ENCODE results near the gene XPR1. TPM values are rescaled to one million over a fixed set of nuclear protein-coding genes. Genes with fewer than 3 reads are reported as not detected.

Gene XPR1
- total and polyA plus RNA-seq, 2 of the 8 experiments (the other 6 are each of a cell fraction or from before 2014, with no cell fraction given): 28.6 to 43.9 TPM

DNA sequence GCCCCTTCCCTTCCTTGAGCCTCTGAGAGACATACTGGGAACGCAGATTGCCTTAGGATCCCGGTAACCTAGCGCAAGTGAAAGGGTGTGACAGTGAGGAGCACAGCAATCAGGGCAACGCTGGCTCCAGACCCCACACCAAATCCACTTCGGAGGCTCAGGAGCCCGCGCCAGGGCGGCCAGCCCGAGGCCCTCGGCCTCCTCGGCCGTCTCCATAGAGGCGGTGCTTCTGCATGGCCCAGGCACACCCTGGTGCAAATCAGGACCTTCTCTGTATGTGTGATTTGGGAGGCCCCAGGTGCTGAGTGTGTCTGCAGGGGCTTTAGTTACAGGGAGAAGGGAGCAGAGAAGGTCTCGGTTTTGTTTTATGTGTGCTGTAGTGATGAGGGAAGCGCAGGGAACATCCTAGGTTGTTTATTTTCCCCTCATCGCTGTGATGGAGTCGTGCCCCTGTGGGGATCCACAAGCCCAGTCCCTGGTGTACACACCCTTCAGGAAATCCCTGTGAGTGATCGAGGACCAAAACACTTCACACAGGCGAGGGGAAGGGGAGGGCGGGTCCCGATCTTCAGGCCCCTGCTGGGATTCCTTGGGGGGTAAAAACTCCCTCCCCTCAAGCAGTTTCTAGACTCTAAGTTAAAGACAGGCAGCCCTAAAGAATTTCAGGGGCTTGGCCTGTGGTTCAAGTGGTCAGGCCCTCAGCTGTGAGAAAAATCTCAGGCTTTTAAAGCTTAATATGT is 290.2 kb downstream of the XPR1 start:
- no peak overlapping the region for H3K23ac ChIP-seq (ENCODE audit: insufficient read length)
- no peak overlapping the region for H2AFZ ChIP-seq (ENCODE audit: low read length)
- no peaks in the 10 kb centered on the region for H3K79me1 ChIP-seq (ENCODE audit: low read depth, low read length)
- peak overlapping the region; percentile 13 for H2BK120ac ChIP-seq (replicated peaks; ENCODE audit: low read depth, low read length)
- peak overlapping the region; percentile 61; the same call in 1 of the 2 replicates for H3K27ac ChIP-seq (ENCODE audit: low read depth, low read length)
- peak overlapping the region; percentile 89; the same call in 1 of the 2 replicates for H2BK5ac ChIP-seq (ENCODE audit: low read depth, low read length)
- DNase-seq (ENCODE audit: low read depth in 1 of 2, low spot score in 2 of 2): no peak
- H3K36me3 ChIP-seq (ENCODE audit: control insufficient read depth in 2 of 4, insufficient read depth in 4 of 4, low read length in 3 of 4): no peaks in the 10 kb centered on the region
- H3K56ac ChIP-seq (replicated peaks; ENCODE audit: insufficient read length, low read depth, low read length): peak overlapping the region; percentile 11
- no peaks in the 10 kb centered on the region for H3K79me2 ChIP-seq (ENCODE audit: control insufficient read depth in 1 of 2, insufficient read depth in 2 of 2, low read length in 2 of 2)
- H2BK20ac ChIP-seq (ENCODE audit: low read length): peak overlapping the region; percentile 74; the same call in 1 of the 2 replicates
- peaks cover 2% of the 10 kb centered on the region for H3K23me2 ChIP-seq (ENCODE audit: low read depth, low read length)
- no peaks in the 10 kb centered on the region for H3K9me3 ChIP-seq (ENCODE audit: insufficient read depth in 2 of 2, low read depth in 1 of 2, low read length in 1 of 2)
- H4K20me1 ChIP-seq (replicated peaks in 1 of 2; ENCODE audit: control insufficient read depth in 1 of 2, insufficient read depth in 2 of 2, low read length in 2 of 2): no peaks in the 10 kb centered on the region
- H4K5ac ChIP-seq (ENCODE audit: insufficient read length, low read depth, low read length): no peak overlapping the region
- H3K4me2 ChIP-seq (ENCODE audit: insufficient read depth in 1 of 2, low read depth in 2 of 2, low read length in 2 of 2): peak overlapping the region; percentile 16 to 75; a peak in 1 of 4 replicates
- 0 out of 2 replicates have a peak overlapping the region, but pooled peaks have one; percentile 72 for H2BK15ac ChIP-seq (ENCODE audit: low read length)
- H3K4ac ChIP-seq (replicated peaks; ENCODE audit: insufficient read length, low read depth, low read length): peak overlapping the region; percentile 1
- POLR2A ChIA-PET (ENCODE audit: partially characterized antibody): interaction anchor here (0.7 to 2.4 kb wide), 9 partner anchors 10 to 420 kb away, joined by 3 to 26 read pairs (median 4); partner anchors contain the start of genes ACBD6, KIAA1614 and STX6
- peaks cover 29 to 47% (median 39%) of the 10 kb centered on the region in 4 experiments for H3K4me1 ChIP-seq (replicated peaks in 1 of 4; ENCODE audit: control insufficient read depth in 3 of 4, insufficient read depth in 4 of 4, low read length in 3 of 4)
- H3K9ac ChIP-seq (replicated peaks in 1 of 4; ENCODE audit: extremely low read depth in 1 of 4, low read depth in 3 of 4, low read length in 3 of 4): 0 out of 7 replicates have a peak overlapping the region, but pooled peaks of 1 of the 4 experiments have one; percentile 51
- H2BK12ac ChIP-seq (ENCODE audit: low read depth, low read length): peak overlapping the region; percentile 98
- 0 out of 8 replicates have a peak overlapping the region, but pooled peaks of 1 of the 4 experiments have one; percentile 4 for H3K4me3 ChIP-seq (ENCODE audit: extremely low read depth in 1 of 4, insufficient read depth in 2 of 4, low read depth in 3 of 4, low read length in 4 of 4)
- no peak for FAIRE-seq
- H3K14ac ChIP-seq (ENCODE audit: insufficient read length): no peak overlapping the region
- no peaks in the 10 kb centered on the region; a peak in 1 of 7 replicates for H3K27me3 ChIP-seq (replicated peaks in 1 of 4; ENCODE audit: control insufficient read depth in 3 of 4, extremely low read depth in 1 of 4, insufficient read depth in 3 of 4, low read length in 3 of 4)
- 0 out of 2 replicates have a peak overlapping the region, but pooled peaks have one; percentile 96 for H2AK5ac ChIP-seq (ENCODE audit: low read depth, low read length)
- WGBS, 2 experiments (ENCODE audit: extremely low coverage in 1 of 2, insufficient coverage in 1 of 2, insufficient read length in 1 of 2, insufficient replicate concordance in 2 of 2, low coverage in 1 of 2, low lambda C conversion rate in 2 of 2, missing lambda C conversion rate in 1 of 2): 78% methylated on average over 18 of the region's 21 CpGs; no CpG with 5 or more reads in 1 of the 2 experiments
- H4K91ac ChIP-seq (replicated peaks; ENCODE audit: insufficient read length, low read length): peak overlapping the region; percentile 72
- CTCF ChIA-PET (ENCODE audit: partially characterized antibody): interaction anchor here (1.1 to 1.9 kb wide), 11 partner anchors 8 to 247 kb away, joined by 3 to 14 read pairs (median 4); partner anchors contain the start of gene KIAA1614
- H4K8ac ChIP-seq (ENCODE audit: extremely low read depth, insufficient read depth, low read length): peak overlapping the region; percentile 58; the same call in 1 of the 2 replicates
- H3K18ac ChIP-seq (ENCODE audit: extremely low read depth, low read length): peak overlapping the region; percentile 76; the same call in 1 of the 2 replicates
- TF ChIP-seq CBX5 (IDR thresholded peaks at IDR 0.05; ENCODE audit: low read depth, low read length): no peak
- no peak for TF ChIP-seq RNF2 (IDR thresholded peaks at IDR 0.05; ENCODE audit: borderline replicate concordance, low read depth, low read length, missing control alignments, poor library complexity, severe bottlenecking)
- TF ChIP-seq ZNF274 (IDR thresholded peaks at IDR 0.05; ENCODE audit: borderline replicate concordance, extremely low read depth, low read length): no peak
- no peak for TF ChIP-seq HDAC6 (IDR thresholded peaks at IDR 0.05; ENCODE audit: low read depth, low read length)
- TF ChIP-seq EP300 (IDR thresholded peaks at IDR 0.05; ENCODE audit: borderline replicate concordance in 1 of 2, low read depth in 2 of 2, low read length in 2 of 2): no peak
- no peak for TF ChIP-seq SP1 (IDR thresholded peaks at IDR 0.05; ENCODE audit: low read depth, low read length)
- no peak for TF ChIP-seq SIRT6 (IDR thresholded peaks at IDR 0.05; ENCODE audit: low read length)

Measured in H1 (cell line).